Activated CD8-positive, alpha-beta memory T cell treated with anti-CD3 and anti-CD28 coated beads, Interleukin-2, amount 50 U/mL, for 4 hours (primary cell): ENCODE measurements around the gene SKIL.

Source experiments
- DNase-seq: peaks from one replicate; pipeline ENCODE4 v3.0.0-alpha.2; 2020

The SKIL gene

DNA sequence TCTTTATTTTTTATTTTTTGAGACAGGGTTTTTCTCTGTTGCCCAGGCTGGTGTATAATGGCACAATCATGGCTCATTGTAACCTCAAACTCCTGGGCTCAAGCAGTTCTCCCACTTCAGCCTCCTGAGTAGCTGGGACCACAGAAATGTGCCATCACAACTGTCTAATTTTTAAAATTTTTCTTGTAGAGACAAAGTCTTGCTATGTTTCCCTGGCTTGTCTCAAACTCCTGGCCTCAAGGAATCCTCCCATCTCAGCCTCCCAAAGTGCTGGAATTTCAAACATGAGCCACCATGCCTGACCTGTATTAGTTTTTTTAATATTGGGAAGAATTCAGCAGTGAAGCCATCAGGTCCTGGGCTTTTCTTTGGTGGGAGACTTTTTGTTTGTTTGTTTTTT, 47.6 kb downstream of the SKIL start:
- no peak for DNase-seq

DNA sequence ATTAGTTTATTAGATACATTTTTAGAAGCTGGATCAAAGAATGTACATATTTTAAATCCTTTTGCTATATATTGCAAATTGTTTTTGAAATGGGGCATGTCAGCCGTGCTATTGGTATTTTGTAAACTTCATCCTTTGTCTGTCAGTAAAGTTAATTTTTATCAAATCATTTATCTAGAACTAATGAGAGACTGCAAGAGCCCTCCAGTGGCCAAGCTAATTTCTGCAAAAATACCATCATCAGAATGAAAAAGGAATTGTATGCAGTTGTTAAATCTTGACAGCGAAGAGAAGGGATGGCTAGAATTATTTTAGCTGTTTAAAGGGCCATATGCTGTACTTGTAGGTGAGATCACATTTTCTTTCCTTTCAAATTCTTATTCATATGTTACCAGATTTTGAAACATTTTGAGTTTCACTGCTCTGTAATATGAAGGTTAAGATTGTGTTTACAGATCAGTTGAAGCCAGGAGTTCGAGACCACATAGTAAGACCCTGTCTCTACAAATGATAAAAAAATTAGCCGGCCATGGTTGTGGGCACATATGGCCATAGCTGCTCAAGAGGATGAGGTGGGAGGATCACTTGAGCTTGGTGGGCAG, 53.0 kb downstream of the SKIL start:
- no peak for DNase-seq

DNA sequence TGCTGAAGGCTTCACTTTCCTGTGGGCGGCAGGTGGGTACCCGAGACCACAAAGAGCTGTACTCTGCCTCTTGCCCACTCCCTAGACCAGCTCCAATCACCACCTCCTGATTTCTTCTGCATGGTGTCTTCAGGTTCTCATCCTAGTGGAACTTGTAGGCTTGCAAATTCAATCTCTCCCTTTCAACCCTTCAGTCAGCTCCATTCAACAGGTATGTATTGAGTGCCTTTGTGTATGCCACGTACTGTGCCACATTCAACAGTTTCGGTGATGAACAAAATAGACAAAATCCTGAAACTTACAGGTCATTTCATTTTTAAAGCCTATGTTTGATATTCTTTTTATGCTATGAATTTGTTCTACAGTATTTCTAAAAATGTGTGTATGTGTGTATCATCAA, 55.8 kb downstream of the SKIL start:
- DNase-seq, result no peak

DNA sequence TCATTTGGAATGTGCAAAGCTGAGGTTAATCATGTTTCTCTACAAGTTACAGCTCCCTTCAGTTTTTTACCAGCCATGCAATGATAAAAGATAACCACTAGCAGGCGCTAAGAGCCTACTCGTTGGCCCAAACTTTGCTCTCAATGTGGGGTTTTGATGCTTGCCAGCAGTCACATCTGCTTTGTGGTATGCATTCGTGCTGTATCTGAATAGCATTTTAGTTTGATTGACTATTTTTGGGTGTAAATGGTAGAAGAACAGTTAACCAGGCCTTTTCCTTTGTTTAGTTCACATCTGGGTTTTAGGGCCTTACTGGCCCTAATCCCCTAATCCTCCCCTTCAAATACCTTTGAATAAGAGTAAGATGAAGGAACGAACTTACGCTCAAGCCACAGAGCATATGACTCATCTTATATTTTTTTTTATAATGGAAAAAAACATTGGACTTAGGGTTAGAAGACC, 56.7 kb downstream of the SKIL start:
- DNase-seq, result peak; percentile 23

DNA sequence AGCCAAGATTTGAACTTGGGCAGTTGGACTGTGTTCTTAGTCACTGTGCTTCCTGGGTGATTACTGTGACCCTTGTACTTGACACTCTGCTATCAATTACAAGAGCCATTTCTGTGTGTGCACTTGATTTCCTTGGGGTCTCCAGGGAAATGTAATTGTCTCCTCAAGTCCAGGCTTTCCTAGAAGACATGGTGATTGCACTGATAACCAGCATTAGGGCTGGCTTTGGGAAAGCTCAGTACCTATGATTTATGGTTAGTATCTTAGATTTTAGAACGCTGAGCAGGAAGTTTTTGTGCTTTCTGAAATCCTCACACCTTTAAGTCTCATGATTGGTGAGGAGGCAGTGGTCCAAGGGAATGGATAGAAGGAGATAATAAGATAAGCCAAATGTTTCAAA, 59.6 kb downstream of the SKIL start:
- DNase-seq, result no peak

DNA sequence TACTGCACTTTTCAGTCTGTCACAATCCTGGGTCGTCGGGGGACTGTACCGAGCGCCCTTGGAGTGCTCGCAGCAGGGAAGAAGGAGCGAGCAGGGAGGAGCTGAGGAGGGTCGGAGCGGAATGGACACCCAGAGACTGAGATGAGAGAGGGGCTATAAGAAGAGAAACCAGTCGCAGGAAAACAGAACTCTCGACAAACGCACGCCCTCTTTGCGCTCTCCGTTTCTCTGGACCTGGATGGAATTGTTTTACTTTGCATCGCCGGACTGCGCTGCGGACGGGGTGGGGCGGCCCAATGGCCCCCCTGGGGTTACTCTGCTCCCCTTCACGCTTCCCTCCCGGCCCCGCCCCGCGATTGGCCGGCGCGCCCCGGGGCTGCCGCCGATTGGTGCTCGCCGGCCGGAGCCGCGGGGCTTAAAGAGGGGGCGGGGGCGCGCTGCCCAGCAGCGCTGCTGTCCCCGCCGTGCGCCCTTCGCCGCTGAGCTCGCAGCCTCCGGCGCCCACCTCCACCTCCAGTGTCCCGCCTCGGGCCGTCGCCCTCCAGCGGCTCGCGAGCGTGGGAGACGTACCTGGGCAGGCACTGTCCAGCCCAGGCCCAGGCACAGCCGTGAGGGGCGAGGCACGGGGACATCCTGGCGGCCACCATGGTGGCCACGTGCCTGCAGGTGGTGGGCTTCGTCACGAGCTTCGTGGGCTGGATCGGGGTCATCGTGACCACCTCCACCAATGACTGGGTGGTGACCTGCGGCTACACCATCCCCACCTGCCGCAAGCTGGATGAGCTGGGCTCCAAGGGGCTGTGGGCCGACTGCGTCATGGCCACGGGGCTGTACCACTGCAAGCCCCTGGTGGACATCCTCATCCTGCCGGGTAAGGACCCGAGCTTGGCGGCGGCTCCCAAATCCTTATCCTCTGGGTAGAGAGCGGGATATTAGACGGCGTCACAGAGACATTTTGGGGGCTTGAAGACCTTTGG, 61.2 kb downstream of the SKIL start, which contains the start of gene CLDN11:
CLDN11 (plus strand) TSS at position 447 of the 977 bp plus-strand sequence; CDS start at position 646, 199 bp downstream.
- no peak for DNase-seq

DNA sequence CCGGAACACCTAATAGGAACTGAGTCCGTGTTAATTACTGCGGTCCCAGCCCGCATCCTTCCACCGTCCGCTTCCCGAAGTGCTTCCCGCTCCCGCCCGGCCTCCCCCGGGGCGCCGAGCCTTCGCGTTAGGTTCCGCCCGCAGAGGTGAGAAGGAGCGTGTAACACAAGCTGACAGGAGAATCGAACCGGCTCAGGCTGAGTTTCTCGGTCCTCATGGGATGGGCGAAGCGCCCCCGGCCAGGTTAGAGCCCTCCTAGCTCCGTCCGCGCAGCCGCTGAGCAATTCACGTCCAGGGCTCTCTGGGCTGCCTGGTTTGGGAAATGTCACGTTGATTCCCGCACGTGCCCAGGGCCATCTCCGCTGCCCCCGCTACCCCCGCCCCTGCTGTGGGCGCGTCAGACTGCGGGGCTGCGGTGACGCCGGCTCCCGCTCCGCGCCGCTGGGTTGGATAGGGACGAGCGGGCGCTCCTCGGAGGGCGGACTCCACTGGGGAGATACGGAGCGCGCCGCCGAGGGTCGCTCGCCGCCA, 62.1 kb downstream of the SKIL start:
- no peak for DNase-seq

DNA sequence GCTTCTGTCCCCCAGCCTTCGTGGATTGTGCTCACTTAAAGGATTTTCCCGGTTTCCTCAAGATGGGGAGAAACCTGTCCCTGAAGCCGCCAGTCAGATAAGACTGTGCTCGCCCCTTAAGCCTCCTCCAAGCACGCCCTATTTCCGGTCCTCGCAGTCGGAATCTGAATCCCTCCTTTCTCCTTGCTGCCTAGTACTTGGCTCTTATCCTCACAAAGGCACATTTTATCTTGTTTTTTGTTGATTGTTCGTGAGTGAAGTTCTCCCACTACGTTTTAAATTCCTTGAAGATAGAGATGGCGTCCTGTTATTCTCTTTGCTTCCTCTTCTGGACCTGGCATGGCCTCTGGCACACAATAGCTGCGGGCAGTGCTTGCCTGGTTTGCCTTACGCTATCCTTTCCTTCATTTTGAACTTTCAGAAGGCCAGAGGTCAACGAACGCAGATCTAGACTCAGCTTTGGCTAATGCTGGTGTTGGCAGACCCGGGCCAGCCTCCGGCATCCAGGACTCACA, 62.8 kb downstream of the SKIL start:
- no peak for DNase-seq

DNA sequence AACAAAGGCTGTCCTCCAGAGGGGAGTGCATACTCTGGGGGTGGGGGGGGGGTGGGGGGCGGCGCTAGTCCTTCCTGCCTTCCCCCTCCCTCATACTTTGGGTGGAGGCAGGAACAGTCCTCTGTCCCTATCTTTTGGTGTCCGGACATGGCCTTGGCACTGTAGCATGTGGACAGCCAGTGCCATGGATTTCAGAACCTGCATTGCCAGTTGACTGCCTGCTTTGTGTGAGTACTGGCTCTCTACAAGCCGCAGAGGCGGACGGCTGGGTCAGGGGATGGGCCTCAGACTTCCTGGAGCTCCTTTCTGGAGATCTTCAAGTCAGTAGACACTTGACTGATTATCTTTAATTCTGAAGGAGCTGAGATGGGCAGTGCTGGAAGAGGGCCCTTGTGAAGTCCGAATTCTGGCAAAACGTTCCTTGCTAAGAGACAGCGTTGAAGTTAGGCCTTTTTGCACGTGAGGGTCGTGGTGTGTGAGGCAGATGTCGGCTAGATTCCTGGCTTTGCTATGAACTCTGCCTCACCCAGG, 63.7 kb downstream of the SKIL start:
- DNase-seq, result no peak

DNA sequence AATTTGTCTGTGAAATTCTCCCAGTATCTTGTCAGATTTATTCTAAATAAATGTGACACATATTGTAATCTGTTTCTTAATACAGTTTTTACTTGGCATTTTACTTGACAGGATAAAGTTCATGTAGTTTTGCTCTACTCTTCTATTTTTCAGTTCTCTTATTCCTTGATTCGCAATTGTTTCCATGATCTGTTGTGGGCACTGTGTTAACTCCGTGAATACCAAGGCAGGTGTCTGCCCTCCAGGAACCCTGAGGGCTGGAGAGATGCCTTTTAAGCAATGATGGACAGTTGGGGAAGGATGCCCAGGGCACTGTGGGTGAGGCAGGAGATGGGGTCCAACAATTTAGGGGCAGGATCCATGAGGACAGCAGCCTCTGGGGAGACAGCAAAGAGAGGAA, 64.2 kb downstream of the SKIL start:
- DNase-seq, result no peak

DNA sequence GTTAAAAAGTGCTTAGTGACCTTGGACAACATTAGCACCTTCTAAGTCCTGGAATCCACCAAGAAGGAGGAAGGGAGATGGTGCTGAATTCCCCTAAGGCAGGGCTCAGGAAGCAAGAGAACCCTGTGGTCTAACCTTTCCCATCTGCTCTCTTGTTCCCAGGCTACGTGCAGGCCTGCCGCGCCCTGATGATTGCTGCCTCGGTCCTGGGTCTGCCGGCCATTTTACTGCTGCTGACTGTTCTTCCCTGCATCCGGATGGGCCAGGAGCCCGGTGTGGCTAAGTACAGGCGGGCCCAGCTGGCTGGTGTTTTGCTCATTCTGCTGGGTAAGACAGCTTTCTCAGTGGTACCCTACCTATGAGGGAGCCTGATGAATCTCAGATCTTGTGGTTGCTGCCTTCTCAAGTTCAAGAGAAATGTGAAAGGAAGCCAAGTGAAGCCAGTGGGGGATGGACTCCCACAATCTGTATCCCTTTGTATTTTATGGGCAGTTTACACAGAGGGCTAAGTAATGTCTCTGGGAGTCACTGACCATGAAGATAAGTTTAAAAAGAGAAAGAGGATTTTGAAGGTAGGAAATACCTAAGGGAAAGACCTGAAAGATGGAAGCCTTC, 65.6 kb downstream of the SKIL start:
- DNase-seq, result no peak

DNA sequence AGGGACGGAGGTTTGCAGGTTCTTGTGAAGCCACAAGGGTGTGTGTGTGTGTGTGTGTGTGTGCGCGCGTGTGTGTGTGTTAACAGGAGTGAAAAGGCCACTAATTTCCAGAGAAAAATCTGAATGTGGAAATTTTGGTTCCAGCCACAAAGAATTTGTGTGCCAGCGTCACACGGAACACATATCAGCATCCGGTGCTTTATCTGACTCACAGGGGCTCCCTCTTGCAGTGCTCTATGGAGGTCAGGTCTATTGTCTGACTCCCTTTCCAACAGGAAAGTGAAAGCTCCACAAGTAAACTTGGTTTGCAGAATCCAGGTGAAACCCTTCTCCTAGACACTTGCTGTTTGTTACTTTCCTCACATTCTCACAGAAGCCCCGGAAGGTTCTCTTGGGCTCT, 67.4 kb downstream of the SKIL start:
- DNase-seq, result no peak

DNA sequence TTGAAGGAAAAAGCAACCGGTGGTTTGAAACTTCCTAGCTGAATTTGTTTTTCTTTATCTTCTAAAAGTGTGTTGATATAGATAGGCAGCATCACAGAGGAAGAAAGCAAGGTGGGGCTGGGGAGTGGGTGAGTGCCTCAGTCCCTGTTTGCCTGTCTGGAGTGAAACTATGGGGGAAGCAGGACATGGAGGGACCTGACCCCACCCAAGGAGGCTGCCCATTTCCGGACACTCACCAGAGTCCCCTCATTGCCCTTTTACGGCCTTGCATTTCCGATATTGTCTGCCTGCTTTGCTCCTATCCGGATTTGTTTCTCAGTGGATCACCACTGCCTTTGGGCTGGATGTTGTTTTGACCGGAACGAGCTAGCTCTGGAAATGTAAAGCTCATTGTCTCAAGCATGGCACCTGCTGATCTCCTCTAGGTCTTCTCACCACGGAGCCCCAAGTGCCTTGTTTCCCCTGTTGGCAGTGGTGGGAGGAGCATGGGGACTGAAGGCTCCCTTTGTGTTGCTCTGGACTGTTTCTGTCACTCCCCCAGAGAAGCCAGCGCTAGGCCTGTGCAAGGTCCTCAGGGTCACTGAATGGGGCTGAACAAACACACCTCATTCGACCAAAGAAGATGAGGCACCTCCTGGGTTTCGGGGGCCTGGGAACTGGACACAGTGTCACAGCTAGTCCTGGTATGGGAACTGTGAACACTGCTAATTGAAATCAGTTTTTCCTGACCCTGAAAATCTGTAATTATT, 68.2 kb downstream of the SKIL start:
- DNase-seq, result no peak

DNA sequence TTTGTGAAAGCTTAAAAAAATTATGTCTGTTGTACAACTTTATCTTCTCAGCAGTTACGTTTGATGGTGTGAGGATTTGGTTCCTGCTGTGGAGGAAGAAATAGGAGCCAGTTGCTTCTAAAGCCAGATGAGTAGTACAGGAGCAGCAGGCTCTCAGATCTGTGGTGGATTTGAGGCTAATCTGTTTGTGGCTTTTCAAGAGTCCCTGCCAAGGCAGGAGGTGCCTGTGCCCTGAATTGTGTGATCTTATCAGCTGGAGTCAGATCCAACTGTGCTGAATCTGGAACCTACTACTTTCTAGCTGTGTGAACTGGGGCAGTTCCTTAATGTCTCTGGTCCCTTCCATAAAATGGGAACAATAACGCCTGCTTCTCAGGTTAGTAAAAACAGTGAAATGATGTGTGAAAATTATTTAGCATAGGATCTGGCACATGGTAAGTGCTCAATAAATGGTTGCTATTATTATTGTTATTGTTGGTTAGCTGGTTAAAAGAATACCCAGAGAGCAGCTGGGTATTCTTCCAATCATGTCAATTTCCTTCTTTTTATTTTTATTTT, 68.8 kb downstream of the SKIL start:
- no peak for DNase-seq

DNA sequence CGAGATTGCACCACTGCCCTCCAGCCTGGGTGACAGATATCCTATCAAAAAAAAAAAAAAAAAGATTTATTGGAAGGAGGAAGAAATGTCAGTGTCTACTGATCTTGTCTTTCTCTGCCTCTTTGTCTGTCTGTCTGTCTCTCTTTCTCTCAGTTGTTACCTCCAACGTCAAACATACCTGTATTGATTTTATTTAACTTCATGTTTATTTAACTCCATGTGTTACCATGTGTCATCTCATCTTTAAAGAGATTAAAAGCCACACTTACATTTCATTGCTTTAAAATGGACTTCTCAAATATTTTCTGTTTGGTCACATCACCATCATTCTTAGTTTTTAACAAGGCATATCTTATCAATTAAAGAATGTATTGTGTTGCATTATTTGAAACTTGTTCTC, 70.6 kb downstream of the SKIL start:
- no peak for DNase-seq

DNA sequence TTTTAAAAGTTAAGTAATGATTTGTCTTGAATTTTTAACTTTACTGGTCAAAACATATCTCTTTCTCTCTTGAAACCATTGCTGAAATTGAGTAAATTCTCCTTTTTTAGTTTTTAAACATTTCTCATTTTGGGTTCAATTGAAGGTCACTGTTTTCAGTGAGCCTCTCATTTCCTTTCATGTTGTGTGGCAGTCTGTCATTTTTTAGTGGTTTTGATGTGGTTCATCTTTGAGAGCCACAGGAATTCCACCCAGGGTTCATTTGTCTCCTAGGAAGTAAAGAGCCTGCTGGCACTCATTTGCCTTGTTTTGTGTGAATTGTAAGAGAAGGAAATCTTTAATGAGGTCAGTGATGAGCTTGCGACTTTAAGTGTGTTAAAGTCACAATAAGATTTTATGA, 71.5 kb downstream of the SKIL start:
- DNase-seq, result no peak

DNA sequence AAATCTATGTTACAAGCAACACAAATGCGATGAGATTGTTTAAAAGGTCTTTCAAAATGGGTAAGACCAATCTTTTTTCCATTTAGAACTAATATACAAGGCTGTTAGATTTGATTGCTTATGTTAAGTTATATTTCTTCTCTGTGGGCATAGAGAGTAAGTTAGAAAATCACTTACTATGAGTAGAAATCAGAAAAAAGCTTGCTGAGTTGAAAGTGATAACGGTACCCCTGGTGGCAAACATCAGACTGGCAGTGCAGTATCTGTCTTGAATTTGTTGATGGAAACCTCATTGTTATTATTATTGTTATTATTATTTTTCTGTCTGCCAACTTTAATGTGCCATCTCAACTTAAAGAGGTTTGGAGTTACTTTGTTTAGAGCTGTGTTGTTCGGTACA, 73.5 kb downstream of the SKIL start:
- no peak for DNase-seq

DNA sequence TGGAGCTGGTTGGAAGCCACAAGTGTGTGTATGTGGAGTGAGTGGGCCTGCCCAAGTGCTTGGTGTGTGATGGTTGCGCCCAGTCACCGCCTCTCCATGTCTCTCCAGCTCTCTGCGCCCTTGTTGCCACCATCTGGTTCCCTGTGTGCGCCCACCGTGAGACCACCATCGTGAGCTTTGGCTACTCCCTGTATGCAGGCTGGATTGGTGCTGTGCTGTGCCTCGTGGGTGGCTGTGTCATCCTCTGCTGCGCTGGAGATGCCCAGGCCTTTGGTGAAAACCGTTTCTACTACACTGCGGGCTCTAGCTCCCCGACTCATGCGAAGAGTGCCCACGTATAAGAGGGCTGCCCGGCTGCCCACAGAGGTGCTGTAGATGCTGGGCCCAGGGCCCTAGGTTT, 74.9 kb downstream of the SKIL start:
- no peak for DNase-seq

DNA sequence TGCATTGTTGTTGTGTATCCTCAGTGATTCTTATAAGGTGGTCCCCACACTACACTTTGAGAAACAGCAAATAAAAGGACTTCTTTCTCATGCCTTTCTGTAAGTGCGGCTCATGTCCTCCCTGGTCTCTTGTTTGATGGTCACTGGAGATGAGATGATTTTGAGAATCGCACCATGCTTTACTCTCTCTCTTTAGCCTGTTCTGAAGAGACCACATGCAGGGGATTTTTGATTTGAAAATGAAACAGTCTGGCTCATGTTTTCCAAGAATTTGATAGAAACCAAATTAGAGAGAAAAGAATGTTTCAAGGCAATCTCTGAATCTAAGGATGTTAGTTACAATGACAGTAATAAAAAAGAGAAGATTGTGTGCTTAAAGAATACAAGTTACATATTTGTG, 79.2 kb downstream of the SKIL start:
- no peak for DNase-seq

DNA sequence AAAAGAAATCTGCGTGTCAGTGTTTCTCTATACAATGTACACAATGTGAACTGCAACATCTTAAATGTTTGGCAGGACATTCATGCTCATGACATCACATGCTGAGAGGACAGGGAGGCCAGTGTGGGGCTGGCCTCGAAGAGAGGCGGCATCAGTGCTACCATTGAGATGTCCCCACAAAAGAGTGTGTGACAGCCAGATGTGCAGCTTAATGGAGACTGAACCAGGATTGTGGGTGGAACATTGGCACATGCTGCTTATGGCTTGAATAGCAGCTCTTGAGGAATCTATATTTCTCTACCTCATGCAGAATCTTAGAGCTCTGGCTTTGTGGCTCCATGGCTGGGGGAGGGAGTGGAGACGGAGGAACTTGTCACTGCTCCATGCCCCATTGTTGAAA, 79.7 kb downstream of the SKIL start:
- DNase-seq, result no peak

DNA sequence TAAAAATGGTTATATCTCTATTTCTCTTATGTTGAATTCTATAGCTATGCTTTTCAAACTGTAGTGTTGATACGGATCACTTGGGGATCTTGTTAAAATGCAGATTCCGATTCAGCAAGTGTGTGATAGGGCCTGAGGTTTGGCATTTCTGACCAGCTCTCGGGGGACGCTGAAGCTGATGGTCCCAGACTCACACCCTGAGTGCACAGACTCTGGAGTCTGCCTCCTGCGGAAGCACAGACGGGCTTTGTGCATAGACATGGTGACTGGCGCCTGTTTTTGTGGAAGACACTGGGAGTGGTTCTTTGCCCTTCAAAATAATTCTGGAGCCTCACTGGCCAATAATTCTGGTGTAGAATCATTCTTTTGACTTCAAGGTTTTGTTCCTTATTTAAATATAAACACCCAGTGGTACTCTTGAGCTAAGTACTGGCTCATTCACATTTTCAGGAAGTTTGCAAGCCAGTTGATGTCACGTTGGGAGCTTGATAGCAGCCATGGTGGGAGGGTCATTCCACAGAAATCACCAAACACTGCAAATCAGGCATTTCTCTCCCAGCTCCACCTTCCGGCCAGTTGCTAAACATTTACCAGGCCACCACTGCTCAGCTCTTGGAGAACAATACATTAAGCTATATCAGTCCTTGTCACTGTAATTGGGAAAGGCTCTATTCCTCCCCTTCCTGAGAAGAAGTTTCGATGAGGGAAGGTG, 80.3 kb downstream of the SKIL start:
- no peak for DNase-seq
